Measurements from ENCODE around the gene BMF.
"Not testable (repeated sequence)": the region's sequence is repeated elsewhere in the genome, so short reads cannot be mapped to it uniquely, and the experiment has no call there.

Gene BMF

GRCh38 chr15:40128766-40129660, 20.3 kb upstream of the BMF start:
- DNase-seq (ENCODE audit: low read depth), result no peak

GRCh38 chr15:40125950-40126349, 17.3 kb upstream of the BMF start:
- DNase-seq (ENCODE audit: low read depth), result no peak

- DNase-seq (ENCODE audit: low read depth), result not testable (repeated sequence)
Measured at GRCh38 chr15:40124807-40125285, 16.2 kb upstream of the BMF start.

DNA sequence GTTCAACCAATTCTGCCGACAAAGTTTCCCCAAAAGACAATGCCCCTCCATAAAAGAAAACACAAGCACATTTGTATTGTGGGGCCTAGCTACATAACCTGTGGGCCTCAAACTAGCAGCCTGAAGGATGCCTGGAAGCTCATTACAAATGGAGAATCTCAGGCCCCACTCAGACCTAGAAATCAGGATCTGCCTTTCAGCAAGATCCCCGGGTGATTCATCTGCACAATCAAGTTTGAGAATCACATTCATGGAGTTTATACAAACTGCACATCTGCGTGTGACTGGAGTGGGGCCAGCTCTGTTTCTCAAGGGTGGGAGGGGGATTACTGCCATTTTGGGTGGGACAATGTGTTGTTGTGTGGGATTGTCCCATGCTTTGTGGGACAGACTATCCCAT, 15.7 kb upstream of the BMF start:
- not testable (repeated sequence) for DNase-seq (ENCODE audit: low read depth)

GRCh38 chr15:40123863-40124262, 15.2 kb upstream of the BMF start:
- DNase-seq (ENCODE audit: low read depth), result not testable (repeated sequence)

DNA sequence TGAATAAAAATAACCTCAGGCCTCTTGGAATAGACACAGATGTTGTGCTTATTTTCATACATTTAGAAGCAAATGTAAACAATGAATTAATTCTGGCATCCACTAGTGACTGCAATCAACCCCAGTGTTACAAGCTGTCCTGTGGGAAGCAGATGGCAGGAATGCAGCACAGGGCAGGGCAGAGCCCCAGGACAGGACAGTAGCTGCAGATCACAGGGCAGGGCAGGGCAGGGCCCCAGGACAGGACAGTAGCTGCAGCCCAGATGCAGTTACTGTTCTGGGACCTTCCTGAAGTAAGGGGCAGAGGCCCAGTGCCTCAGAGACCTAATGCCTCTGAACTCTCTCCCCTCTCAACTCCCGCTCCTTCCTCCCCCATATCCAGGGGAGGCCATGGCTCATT, 14.3 kb upstream of the BMF start:
- not testable (repeated sequence) for DNase-seq (ENCODE audit: low read depth)

GRCh38 chr15:40121911-40122638, 13.4 kb upstream of the BMF start:
- DNase-seq (ENCODE audit: low read depth), result no peak

- DNase-seq (ENCODE audit: low read depth), result no peak
Measured at GRCh38 chr15:40118473-40118872, 9.8 kb upstream of the BMF start.

DNA sequence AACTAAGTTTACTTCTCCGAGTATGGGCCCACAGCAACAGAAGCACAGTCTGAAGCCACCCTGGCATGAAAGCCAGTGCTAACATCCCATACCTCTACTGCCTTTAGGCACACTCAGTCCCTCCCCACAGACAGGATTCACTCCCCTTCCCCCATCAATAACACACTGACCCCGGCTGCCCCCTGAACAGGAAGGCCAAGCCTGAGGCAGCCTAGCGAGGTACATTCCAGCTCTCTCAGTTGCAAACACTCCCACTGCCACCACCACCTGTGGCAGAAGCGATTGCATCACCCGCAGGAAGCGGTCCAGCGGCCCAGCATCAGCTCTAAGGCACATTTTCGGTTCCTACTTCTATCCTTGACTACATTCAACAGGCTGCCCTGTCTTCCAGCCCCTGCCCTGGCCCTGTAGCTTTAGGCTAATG, 7.0 kb upstream of the BMF start:
- no peak for DNase-seq (ENCODE audit: low read depth)

DNA sequence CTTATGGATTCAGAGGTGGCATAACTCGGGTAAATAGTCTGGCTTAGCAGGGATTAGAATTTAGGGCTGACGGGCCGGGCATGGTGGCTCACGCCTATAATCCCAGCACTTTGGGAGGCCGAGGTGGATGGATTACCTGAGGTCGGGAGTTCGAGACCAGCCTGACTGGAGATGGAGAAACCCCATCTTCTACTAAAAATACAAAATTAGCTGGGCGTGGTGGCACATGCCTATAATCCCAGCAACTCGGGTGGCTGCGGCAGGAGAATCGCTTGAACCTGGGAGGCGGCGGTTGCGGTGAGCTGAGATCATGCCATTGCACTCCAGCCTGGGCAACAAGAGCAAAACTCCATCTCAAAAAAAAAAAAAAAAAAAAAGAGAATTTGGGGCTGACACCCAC, 6.4 kb upstream of the BMF start:
- DNase-seq (ENCODE audit: low read depth), result not testable (repeated sequence)

GRCh38 chr15:40114218-40114617, 5.5 kb upstream of the BMF start:
- no peak for DNase-seq (ENCODE audit: low read depth)

DNA sequence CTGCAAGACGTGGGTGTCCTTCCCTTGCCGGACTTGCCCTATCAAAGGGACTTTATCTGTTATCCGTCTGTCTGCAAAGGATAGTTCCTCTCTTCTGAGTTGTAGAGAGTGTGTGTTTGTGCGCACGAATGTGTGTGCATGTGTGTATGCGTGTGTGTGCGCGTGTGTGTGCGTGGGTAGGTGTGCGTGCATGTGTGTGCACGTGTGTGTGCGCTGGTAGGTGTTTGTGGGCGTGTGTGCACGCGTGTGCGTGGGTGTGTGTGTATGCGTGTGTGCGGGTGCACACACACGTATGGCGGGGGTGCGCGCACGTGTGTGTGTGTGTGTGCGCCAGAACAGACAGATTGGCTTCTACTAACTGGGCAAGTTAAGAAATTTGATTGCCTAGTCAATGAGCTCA, 4.1 kb upstream of the BMF start:
- DNase-seq (ENCODE audit: low read depth), result no peak

DNA sequence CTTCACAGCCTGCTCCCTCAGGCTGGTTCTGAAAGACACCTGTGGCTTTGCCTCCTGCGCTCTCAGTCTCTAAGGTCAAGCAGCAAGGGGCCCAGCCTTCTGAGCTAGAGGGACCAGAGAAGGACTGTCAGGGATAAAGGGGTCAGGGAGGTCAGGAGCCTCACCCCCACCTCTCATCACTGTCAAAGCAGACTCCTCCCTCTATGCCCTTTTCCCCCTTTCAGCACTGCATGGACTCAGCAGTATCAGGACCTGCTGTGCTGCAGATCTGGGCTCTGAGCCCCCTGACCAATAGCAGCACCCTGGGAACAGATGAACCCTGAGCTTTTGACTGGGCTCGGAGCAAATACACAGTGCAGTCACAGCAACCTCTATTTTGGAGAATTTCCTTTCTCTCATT, 3.2 kb upstream of the BMF start:
- DNase-seq (ENCODE audit: low read depth), result no peak

DNA sequence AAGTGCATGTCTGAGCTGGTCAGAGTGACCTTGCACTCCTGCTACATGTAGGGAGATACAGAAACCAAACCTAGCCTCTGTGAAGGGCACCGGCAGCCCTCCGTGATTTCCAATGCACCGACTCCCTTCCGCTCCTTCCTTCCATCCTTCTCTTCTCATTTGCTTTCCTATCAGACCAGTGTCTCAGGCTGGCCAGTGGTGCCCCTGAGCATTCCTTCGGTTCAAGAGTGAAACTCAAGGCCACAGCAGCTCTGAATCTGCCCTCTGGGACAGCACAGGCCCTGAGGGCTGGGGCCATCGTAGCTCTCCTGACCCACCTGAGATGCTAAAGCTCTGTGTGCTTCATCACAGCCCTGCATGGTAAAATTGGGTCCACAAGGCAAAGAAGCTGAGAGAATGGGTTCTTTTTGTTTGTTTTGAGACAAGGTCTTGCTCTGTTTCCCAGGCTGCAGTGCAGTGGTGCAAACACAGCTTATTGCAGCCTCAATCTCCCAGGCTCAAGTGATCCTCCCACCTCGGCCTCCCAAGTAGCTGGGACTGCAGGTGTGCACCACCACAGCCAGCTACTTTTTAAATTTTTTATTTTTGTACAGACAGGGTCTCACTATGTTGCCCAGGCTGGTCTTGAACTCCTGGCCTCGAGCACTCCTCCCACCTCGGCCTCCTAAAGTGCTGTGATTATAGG, 2.3 kb upstream of the BMF start:
- no peak for DNase-seq (ENCODE audit: low read depth)

GRCh38 chr15:40108061-40108854, 421 bp downstream of the BMF start:
- no peak for DNase-seq (ENCODE audit: low read depth)

DNA sequence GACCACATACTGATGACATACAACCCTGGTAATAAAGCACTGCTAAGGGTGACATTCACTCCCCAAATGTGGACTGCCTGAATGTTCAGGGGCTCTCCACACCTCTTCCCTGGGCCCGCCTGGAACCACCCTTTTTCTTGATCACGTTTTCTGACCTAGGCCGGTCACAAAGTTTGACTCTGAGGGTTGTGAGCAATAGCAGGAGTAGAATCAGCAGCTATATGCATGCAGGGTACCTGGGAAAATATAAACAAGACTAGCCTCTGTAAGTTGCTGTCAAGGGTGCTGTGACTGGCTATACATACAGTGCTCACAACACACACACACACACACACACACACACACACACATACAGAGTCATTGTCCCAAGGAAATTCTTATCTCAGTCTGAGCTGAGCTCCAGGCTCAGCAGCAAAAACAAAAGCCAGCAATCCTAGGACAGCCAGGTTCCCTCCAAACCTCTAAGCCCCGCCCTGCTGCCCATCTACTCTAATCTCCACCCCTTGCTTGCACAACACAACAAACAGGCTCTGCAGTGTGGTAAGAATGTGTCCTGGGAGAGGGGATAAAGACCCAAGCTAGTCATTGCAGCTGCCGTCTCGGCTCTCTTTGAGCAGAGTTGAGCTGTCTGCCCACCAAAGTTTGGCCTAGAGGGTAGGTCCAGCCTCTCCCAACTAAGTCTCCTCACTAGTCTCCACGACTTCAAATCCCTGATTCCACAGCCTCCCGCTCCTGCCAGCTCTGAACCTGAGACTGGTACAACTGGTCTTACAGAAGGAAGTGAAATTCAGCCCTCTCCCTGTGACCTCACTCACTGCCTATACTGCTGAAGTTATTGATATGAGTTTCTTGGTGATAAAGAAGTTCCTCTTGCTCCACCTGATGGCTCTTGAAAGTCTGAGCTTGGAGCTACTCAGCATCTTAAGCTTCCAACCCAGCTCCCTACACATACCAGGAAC, 2.2 kb downstream of the BMF start:
- DNase-seq (ENCODE audit: low read depth), result no peak

DNA sequence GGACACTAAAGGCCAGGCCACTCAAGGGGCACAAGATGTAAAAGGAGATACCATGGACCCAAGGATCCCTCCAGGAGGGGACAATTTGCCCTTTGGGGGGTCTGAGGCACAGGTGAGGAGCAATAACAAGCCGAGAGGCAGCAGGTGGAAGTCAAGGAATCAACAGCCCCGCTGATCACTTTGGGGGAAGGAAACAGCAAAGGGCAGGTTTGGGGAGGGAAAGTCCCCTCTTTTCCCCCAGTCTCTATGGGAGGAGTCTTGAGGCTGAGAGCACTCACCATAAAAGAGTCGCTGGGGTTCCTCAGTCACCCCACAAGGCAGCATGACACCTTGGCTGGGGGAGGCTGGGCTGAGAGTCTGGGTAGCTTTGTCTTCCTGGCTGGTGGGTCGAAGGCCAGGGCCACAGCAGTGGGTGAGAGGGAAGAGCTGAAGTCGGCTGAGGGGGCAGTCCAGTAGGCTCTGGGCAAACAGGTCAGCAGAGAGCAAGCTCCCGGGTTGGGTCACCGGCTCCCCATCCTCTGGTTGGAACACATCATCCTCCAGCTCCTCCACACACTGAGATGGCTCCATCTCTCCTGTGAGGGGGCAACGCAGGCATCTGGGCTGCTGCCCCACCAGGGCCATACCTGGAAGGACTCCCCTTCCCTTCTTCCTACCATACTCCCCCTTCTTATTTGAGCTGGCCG, 3.0 kb downstream of the BMF start:
- no peak for DNase-seq (ENCODE audit: low read depth)

- DNase-seq (ENCODE audit: low read depth), result peak; percentile 60
Measured at GRCh38 chr15:40104865-40105516, 3.7 kb downstream of the BMF start.

DNA sequence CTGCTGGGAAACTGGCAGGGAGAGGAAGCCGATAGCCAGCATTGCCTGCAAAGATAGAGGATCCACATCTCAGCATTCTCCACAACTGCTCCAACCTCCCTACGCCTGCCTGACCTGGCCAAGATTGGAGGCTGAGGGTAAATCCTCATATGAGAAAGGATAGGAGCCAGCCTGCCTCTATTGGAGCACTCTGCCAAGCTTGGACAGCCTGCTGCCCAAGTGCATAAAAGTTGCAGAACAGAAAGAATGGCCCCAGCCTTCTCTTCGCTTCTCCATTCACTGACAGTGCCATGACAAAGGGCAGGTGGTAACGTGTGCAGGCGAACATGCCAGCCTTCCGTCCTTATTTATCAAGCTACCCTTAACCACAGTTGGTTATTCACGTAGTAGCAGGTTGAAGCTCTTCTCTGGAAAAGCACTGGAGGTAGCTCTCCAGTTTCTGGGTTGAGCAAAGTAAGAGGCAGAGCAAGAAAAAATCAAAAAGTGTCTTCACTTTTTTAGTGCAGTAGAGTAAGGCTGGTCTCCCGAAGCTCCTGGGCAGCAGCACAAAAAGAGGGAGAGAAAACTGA, 4.3 kb downstream of the BMF start:
- DNase-seq (ENCODE audit: low read depth), result no peak
